ENCODE data around the gene LAMB3.

The LAMB3 gene

DNA sequence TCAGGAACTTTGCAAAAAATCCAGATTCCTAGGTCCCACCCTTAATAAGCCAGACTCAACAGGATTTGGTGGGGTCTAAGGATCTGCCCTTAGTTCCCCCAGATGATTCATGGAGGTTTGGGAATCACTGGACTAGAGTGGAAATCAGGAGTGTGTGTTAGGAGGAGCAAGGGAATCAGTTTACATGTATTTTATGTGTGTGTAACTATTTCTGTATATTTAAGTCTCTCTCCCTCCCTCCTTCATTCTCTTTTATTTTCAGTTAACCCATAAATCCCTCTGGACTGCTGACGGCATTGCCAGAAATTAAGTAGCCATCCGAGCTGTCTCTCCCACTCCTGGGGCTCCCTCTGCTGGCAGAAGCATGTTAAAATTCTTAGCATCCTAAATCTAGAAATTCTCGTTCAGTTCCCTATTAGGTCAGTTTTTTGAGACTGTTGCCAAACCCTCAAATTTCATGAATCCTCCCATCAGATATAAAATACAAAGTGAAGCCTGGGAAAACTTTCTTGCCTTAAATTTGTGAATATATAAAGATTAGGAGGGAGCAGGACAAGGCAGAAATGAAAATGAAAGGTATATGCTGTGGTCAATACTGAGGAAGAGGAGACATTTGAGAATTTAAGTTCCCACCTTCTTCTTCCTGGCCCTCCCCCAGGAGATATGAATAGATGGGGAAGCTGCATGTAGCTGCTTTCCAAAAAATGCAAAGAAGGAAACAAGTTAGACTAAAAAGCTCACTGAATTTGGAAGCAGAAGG lies 40.7 kb upstream of the LAMB3 start:
- no peaks in the 10 kb centered on the region for H3K27me3 ChIP-seq (ENCODE audit: low read length)
- H3K9ac ChIP-seq (ENCODE audit: low read length), result no peak overlapping the region
- H3K79me2 ChIP-seq (ENCODE audit: insufficient read depth, low read length), result no peaks in the 10 kb centered on the region
- H3K4me3 ChIP-seq (ENCODE audit: insufficient read depth, low read length, poor library complexity, severe bottlenecking), result no peak overlapping the region
- no peaks in the 10 kb centered on the region for H3F3A ChIP-seq (ENCODE audit: insufficient read depth)
- H3K9me2 ChIP-seq (replicated peaks; ENCODE audit: insufficient read depth, low read length), result no peaks in the 10 kb centered on the region
- no peaks in the 10 kb centered on the region for H3K9me3 ChIP-seq (ENCODE audit: insufficient read depth, low read length)
- no peak overlapping the region for H2AFZ ChIP-seq (ENCODE audit: low read depth, low read length, severe bottlenecking)
- H4K20me1 ChIP-seq (ENCODE audit: low read depth, low read length), result no peaks in the 10 kb centered on the region
- no peaks in the 10 kb centered on the region for H3K36me3 ChIP-seq (ENCODE audit: low read length)
- H3K4me2 ChIP-seq (ENCODE audit: low read depth, low read length, poor library complexity, severe bottlenecking), result no peak overlapping the region
- TF ChIP-seq CTCF (IDR thresholded peaks at IDR 0.05; ENCODE audit: insufficient read depth, low read length, poor library complexity, severe bottlenecking), result peak; percentile 85
- no peak for TF ChIP-seq EZH2phosphoT487 (conservative IDR thresholded peaks at IDR 0.05; ENCODE audit: low read length)
- H3K27ac ChIP-seq (ENCODE audit: low read depth, low read length), result no peak overlapping the region

DNA sequence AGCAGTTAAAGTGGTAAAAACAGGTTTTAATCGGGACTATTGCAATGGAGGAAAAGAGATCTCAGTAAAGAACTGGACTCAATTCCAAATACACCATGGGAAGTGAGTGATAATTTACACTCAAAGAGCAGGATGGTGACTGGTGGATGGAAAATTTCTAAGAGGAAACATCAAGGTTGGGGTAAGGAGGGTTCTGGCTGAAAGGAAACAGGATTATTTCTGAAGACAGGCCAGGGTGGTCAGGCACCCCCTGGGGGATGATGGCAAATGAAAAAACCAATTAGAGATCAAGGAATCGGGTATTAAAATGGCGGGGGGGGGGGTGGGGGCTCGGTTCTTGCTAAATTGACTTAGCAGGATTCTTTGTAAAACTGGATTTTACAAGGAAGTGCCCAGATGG lies 40.1 kb upstream of the LAMB3 start:
- H4K20me1 ChIP-seq (ENCODE audit: low read depth, low read length), result no peaks in the 10 kb centered on the region
- no peaks in the 10 kb centered on the region for H3K9me3 ChIP-seq (ENCODE audit: insufficient read depth, low read length)
- no peaks in the 10 kb centered on the region for H3K79me2 ChIP-seq (ENCODE audit: insufficient read depth, low read length)
- no peak overlapping the region for H2AFZ ChIP-seq (ENCODE audit: low read depth, low read length, severe bottlenecking)
- H3K36me3 ChIP-seq (ENCODE audit: low read length), result no peaks in the 10 kb centered on the region
- H3K9me2 ChIP-seq (replicated peaks; ENCODE audit: insufficient read depth, low read length), result no peaks in the 10 kb centered on the region
- H3K9ac ChIP-seq (ENCODE audit: low read length), result no peak overlapping the region
- TF ChIP-seq CTCF (IDR thresholded peaks at IDR 0.05; ENCODE audit: insufficient read depth, low read length, poor library complexity, severe bottlenecking) (no peak), EZH2phosphoT487 (conservative IDR thresholded peaks at IDR 0.05; ENCODE audit: low read length) (no peak)
- H3K27me3 ChIP-seq (ENCODE audit: low read length), result no peaks in the 10 kb centered on the region
- no peak overlapping the region for H3K4me3 ChIP-seq (ENCODE audit: insufficient read depth, low read length, poor library complexity, severe bottlenecking)
- no peaks in the 10 kb centered on the region for H3F3A ChIP-seq (ENCODE audit: insufficient read depth)
- H3K27ac ChIP-seq (ENCODE audit: low read depth, low read length), result no peak overlapping the region
- no peak overlapping the region for H3K4me2 ChIP-seq (ENCODE audit: low read depth, low read length, poor library complexity, severe bottlenecking)

DNA sequence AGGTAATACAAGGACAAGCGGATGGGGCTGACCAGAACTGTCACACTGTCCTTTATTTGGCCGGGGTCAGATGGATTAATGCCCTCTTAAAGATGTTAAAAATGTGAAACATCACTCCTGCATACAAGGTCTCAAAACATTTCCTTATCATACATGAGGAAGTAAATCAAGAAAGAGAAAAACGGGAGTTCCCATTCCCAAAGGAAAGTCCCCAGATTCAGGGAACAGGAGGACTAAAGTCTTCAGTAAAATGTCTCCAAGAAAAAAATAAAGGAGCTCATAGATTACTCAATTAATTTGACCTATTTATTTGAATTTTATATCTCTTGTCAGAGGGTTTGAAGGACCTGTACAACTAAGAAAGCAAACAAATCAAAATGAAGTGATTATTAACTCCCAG lies 39.0 kb upstream of the LAMB3 start:
- Histone ChIP-seq H3K4me2 (ENCODE audit: low read depth, low read length, poor library complexity, severe bottlenecking) (no peak overlapping the region), H3K9me3 (ENCODE audit: insufficient read depth, low read length) (no peaks in the 10 kb centered on the region), H2AFZ (ENCODE audit: low read depth, low read length, severe bottlenecking) (no peak overlapping the region), H3K27ac (ENCODE audit: low read depth, low read length) (no peak overlapping the region), H3K9ac (ENCODE audit: low read length) (no peak overlapping the region), H4K20me1 (ENCODE audit: low read depth, low read length) (no peaks in the 10 kb centered on the region), H3K27me3 (ENCODE audit: low read length) (no peaks in the 10 kb centered on the region), H3F3A (ENCODE audit: insufficient read depth) (no peaks in the 10 kb centered on the region), H3K9me2 (replicated peaks; ENCODE audit: insufficient read depth, low read length) (no peaks in the 10 kb centered on the region), H3K79me2 (ENCODE audit: insufficient read depth, low read length) (no peaks in the 10 kb centered on the region), H3K4me3 (ENCODE audit: insufficient read depth, low read length, poor library complexity, severe bottlenecking) (no peak overlapping the region), H3K36me3 (ENCODE audit: low read length) (no peaks in the 10 kb centered on the region)
- TF ChIP-seq EZH2phosphoT487 (conservative IDR thresholded peaks at IDR 0.05; ENCODE audit: low read length) (no peak), CTCF (IDR thresholded peaks at IDR 0.05; ENCODE audit: insufficient read depth, low read length, poor library complexity, severe bottlenecking) (no peak)

Measured in SU-DHL-6 (cell line).